ENCODE results near the gene ARHGAP18.

The ARHGAP18 gene

GRCh38 chr6:129534926-129535325 is 175.1 kb downstream of the ARHGAP18 start:
- no peak for DNase-seq (ENCODE audit: low spot score)
- TF ChIP-seq, protein P1, sequence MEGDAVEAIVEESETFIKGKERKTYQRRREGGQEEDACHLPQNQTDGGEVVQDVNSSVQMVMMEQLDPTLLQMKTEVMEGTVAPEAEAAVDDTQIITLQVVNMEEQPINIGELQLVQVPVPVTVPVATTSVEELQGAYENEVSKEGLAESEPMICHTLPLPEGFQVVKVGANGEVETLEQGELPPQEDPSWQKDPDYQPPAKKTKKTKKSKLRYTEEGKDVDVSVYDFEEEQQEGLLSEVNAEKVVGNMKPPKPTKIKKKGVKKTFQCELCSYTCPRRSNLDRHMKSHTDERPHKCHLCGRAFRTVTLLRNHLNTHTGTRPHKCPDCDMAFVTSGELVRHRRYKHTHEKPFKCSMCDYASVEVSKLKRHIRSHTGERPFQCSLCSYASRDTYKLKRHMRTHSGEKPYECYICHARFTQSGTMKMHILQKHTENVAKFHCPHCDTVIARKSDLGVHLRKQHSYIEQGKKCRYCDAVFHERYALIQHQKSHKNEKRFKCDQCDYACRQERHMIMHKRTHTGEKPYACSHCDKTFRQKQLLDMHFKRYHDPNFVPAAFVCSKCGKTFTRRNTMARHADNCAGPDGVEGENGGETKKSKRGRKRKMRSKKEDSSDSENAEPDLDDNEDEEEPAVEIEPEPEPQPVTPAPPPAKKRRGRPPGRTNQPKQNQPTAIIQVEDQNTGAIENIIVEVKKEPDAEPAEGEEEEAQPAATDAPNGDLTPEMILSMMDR (IDR thresholded peaks at IDR 0.05; ENCODE audit: extremely low read depth, missing control alignments) = no peak
